KOPT-K1 (cell line): ENCODE data around the gene PRPF8.

Experiments used
- H3K27ac ChIP-seq: fragments of 200-600 bp; sonication (generic); 2 replicates; pipeline ENCODE4 v1.5.1; 2016; ENCODE audit warnings: antibody characterized with exemption, mild to moderate bottlenecking, low read depth, low read length; ENCODE audit not compliant: poor library complexity, severe bottlenecking
- H3K36me3 ChIP-seq: fragments of 200-600 bp; sonication (generic); 2 replicates; pipeline ENCODE4 v1.5.1; 2017; ENCODE audit warnings: antibody characterized with exemption, mild to moderate bottlenecking, low read length, moderate library complexity; ENCODE audit not compliant: insufficient read depth
- H3K9me3 ChIP-seq: fragments of 200-600 bp; sonication (generic); 2 replicates; pipeline ENCODE4 v1.5.1; 2017; ENCODE audit warnings: antibody characterized with exemption, low read length, mild to moderate bottlenecking; ENCODE audit not compliant: insufficient read depth, poor library complexity, severe bottlenecking

The PRPF8 gene

GRCh38 chr17:1646199-1646875 is 38.3 kb downstream of the PRPF8 start:
- Histone ChIP-seq H3K9me3 (no peaks in the 10 kb centered on the region), H3K36me3 (peaks cover 24% of the 10 kb centered on the region), H3K27ac (no peak overlapping the region)

GRCh38 chr17:1645207-1646171 is 39.2 kb downstream of the PRPF8 start, which contains the start of gene SCARF1:
Gene SCARF1 (minus strand): TSS chr17:1645732. CDS start chr17:1645697, 35 bp downstream.
- Histone ChIP-seq H3K36me3 (peaks cover 16% of the 10 kb centered on the region), H3K27ac (no peak within 1 kb of the TSS), H3K9me3 (no peaks in the 10 kb centered on the region)

GRCh38 chr17:1644493-1645206 is 40.0 kb downstream of the PRPF8 start:
- H3K9me3 ChIP-seq = no peaks in the 10 kb centered on the region
- no peak overlapping the region for H3K27ac ChIP-seq
- H3K36me3 ChIP-seq = peaks cover 9% of the 10 kb centered on the region; the same call in 1 of the 2 replicates

- Histone ChIP-seq H3K27ac (no peak overlapping the region), H3K36me3 (peaks cover 9% of the 10 kb centered on the region; the same call in 1 of the 2 replicates), H3K9me3 (no peaks in the 10 kb centered on the region)
These were observed 40.6 kb downstream of the PRPF8 start for GRCh38 chr17:1643999-1644492.

- no peak overlapping the region for H3K27ac ChIP-seq
These were observed 41.2 kb downstream of the PRPF8 start for GRCh38 chr17:1643293-1643998.

GRCh38 chr17:1641065-1641403 is 43.6 kb downstream of the PRPF8 start:
- Histone ChIP-seq H3K27ac (no peak overlapping the region), H3K9me3 (no peaks in the 10 kb centered on the region), H3K36me3 (no peaks in the 10 kb centered on the region)

More at GRCh38 chr17:1643293-1643998, 41.2 kb downstream of the PRPF8 start:
- H3K36me3 ChIP-seq = peaks cover 9% of the 10 kb centered on the region; the same call in 1 of the 2 replicates
- H3K9me3 ChIP-seq = no peaks in the 10 kb centered on the region

GRCh38 chr17:1640329-1641064 is 44.2 kb downstream of the PRPF8 start:
- H3K36me3 ChIP-seq = no peaks in the 10 kb centered on the region
- H3K27ac ChIP-seq = no peak overlapping the region
- no peaks in the 10 kb centered on the region for H3K9me3 ChIP-seq

GRCh38 chr17:1639549-1640180 is 45.0 kb downstream of the PRPF8 start:
- Histone ChIP-seq H3K36me3 (no peaks in the 10 kb centered on the region), H3K9me3 (no peaks in the 10 kb centered on the region), H3K27ac (no peak overlapping the region)

- Histone ChIP-seq H3K27ac (no peak overlapping the region), H3K9me3 (no peaks in the 10 kb centered on the region), H3K36me3 (no peaks in the 10 kb centered on the region)
These were observed 45.9 kb downstream of the PRPF8 start for GRCh38 chr17:1638624-1639300.

- no peaks in the 10 kb centered on the region for H3K36me3 ChIP-seq
- H3K27ac ChIP-seq = no peak overlapping the region
- H3K9me3 ChIP-seq = no peaks in the 10 kb centered on the region
These were observed 46.5 kb downstream of the PRPF8 start for GRCh38 chr17:1638171-1638590.

GRCh38 chr17:1636732-1637285 is 47.9 kb downstream of the PRPF8 start:
- Histone ChIP-seq H3K36me3 (no peaks in the 10 kb centered on the region), H3K27ac (no peak overlapping the region), H3K9me3 (no peaks in the 10 kb centered on the region)

GRCh38 chr17:1635675-1636465 is 48.8 kb downstream of the PRPF8 start:
- no peak overlapping the region for H3K27ac ChIP-seq
- H3K36me3 ChIP-seq = no peaks in the 10 kb centered on the region
- H3K9me3 ChIP-seq = no peaks in the 10 kb centered on the region
